ENCODE measurements around the gene AFF2. TPM values are rescaled to one million over a fixed set of nuclear protein-coding genes. Genes with fewer than 3 reads are reported as not detected.

The AFF2 gene
- total and polyA plus RNA-seq, 11 donors: under 0.01 to 0.83 (median 0.07) TPM

- Histone ChIP-seq H3K4me1 (no peaks in the 10 kb centered on the region), H3K27me3 (no peaks in the 10 kb centered on the region), H3K4me3 (no peak overlapping the region), H3K9me3 (no peaks in the 10 kb centered on the region), H3K36me3 (no peaks in the 10 kb centered on the region), H3K27ac (no peak overlapping the region)
- ATAC-seq (no peak), DNase-seq (no peak)
- 83 to 91% (median 86%) methylated on average over 4 of the region's 4 CpGs for WGBS, 4 donors
- intact Hi-C loops (cut with DNase I): no loop called here
- TF ChIP-seq, protein P1, sequence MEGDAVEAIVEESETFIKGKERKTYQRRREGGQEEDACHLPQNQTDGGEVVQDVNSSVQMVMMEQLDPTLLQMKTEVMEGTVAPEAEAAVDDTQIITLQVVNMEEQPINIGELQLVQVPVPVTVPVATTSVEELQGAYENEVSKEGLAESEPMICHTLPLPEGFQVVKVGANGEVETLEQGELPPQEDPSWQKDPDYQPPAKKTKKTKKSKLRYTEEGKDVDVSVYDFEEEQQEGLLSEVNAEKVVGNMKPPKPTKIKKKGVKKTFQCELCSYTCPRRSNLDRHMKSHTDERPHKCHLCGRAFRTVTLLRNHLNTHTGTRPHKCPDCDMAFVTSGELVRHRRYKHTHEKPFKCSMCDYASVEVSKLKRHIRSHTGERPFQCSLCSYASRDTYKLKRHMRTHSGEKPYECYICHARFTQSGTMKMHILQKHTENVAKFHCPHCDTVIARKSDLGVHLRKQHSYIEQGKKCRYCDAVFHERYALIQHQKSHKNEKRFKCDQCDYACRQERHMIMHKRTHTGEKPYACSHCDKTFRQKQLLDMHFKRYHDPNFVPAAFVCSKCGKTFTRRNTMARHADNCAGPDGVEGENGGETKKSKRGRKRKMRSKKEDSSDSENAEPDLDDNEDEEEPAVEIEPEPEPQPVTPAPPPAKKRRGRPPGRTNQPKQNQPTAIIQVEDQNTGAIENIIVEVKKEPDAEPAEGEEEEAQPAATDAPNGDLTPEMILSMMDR (IDR thresholded peaks at IDR 0.05): no peak
Observed at GRCh38 chrX:148647651-148648050, 147.2 kb downstream of the AFF2 start.

- Histone ChIP-seq H3K4me1 (no peaks in the 10 kb centered on the region), H3K9me3 (no peaks in the 10 kb centered on the region), H3K27me3 (no peaks in the 10 kb centered on the region), H3K36me3 (no peaks in the 10 kb centered on the region), H3K4me3 (no peak overlapping the region), H3K27ac (no peak overlapping the region)
- ATAC-seq (no peak), DNase-seq (no peak)
- no peak for TF ChIP-seq POLR2A (IDR thresholded peaks at IDR 0.05)
- TF ChIP-seq, protein P1 (IDR thresholded peaks at IDR 0.05): no peak
- intact Hi-C loops (cut with DNase I): no loop called here
- 17 to 36% (median 26%) methylated on average over 8 of the region's 8 CpGs for WGBS, 4 donors
Observed at GRCh38 chrX:148649145-148649795, 148.9 kb downstream of the AFF2 start.

GRCh38 chrX:148658115-148658730 is 157.8 kb downstream of the AFF2 start:
- intact Hi-C loops (cut with DNase I): no loop called here
- WGBS, 4 donors: 59 to 76% (median 68%) methylated on average over 4 of the region's 4 CpGs
- no peak for DNase-seq
- Histone ChIP-seq H3K4me1 (no peaks in the 10 kb centered on the region), H3K27ac (no peak overlapping the region), H3K4me3 (no peak overlapping the region), H3K27me3 (no peaks in the 10 kb centered on the region), H3K9me3 (no peaks in the 10 kb centered on the region), H3K36me3 (no peaks in the 10 kb centered on the region)
- TF ChIP-seq, protein P1 (IDR thresholded peaks at IDR 0.05): no peak
- no peak for TF ChIP-seq POLR2A (IDR thresholded peaks at IDR 0.05)
- no peak for ATAC-seq

DNA sequence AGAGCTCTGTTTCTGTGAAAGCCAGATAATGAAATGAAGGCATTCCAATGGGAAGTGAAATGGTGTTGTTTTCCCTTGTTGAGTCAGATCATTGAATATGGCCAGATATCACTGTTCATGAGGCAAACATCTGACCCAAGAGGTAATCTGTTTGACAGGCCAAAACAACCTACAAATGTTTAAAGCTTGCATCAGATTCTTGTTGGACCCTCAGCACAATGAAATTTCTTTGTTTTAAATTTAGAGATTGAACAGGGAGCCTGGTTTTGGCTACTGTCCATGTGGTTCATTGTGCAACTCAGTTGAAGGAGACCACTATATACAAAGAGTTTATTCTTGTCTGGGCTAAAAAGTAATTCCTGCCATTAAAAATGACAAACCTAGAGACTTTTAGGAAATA is 159.1 kb downstream of the AFF2 start:
- no peaks in the 10 kb centered on the region for H3K36me3 ChIP-seq
- intact Hi-C loops (cut with DNase I): no loop called here
- TF ChIP-seq, protein P1 (IDR thresholded peaks at IDR 0.05): no peak
- TF ChIP-seq POLR2A (IDR thresholded peaks at IDR 0.05): no peak
- no peak overlapping the region for H3K4me3 ChIP-seq
- H3K4me1 ChIP-seq: no peaks in the 10 kb centered on the region
- ATAC-seq: no peak
- H3K27me3 ChIP-seq: no peaks in the 10 kb centered on the region
- no peaks in the 10 kb centered on the region for H3K9me3 ChIP-seq
- no peak overlapping the region for H3K27ac ChIP-seq
- no peak for DNase-seq
